T47D (cell line): ENCODE data around the gene EGFL8.

ENCODE experiments used
- DNase-seq, 2 experiments: peaks; one replicate each; pipeline versions ENCODE4 v3.0.0 to v3.0.0-alpha.2; 2011 to 2012; ENCODE audit warnings: low read depth in 1 of 2, low spot score in 1 of 2
- JUND ChIP-seq: IDR thresholded peaks from 2 replicates; pipeline ENCODE4 v1.6.1; 2012; ENCODE audit warnings: low read depth
- in situ Hi-C: cut with HindIII; loops from 2 replicates; pipeline ENCODE4 v1.10.0; 2016; ENCODE audit warnings: low sequenced_read_pairs, low pct_unique_long_range_greater_than_20kb

Gene EGFL8

DNA sequence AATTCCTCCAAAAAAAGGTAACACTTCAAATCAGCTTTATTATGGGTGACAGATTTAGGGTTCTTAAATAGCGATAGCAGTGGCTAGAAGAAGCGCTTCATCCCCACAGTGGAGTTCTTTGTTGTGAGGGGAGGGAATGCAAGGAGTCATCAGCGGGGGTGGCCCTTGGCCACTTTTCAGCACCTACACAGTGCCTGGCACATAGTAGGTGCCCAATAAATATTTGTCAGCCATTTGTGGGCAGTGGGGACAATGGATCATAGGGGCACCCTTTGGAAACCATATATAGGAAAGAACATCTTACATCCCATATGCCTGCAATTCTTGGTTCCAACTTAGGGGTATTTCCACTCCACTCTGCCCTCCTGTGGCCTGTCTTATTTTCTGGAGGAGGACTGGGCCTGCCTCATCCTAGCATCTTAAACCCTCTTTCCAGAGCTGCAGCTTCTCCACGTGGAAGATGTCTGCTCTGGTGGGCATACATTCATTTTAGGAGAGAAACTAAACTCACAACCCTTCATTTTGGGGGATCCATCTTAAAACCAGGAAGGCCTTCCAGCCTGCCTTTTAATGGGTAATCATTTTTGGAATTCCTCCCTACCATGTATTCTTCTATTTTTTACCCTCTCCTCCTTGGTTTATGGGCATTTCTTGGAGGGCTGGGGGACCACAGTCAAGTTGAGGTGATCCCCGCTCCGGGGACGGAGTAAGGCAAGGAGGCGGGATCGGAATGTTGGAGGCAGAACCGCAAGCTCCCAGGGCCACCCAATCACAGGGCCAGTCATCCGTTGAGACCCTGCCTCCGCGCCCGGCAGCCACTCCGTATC lies 30.6 kb downstream of the EGFL8 start:
- peak in 1 of 2 experiments; percentile 80 for DNase-seq
- in situ Hi-C loops, result no loop called here
- no peak for TF ChIP-seq JUND

DNA sequence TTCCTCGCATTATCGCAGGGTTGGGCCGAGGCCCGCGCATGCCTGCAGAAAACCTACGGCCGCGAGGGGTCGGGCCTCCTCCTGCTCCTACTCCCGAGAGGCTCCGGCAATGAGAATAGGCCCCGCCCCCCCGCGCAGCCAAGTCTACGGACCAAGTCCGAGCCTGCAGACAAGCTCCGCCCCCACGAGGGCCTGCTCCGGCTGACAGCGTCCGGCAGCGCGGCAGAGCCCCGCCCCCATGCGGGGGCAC lies 31.2 kb downstream of the EGFL8 start:
- DNase-seq, result peak; percentile 88 to 100
- in situ Hi-C loops, result no loop called here
- no peak for TF ChIP-seq JUND

DNA sequence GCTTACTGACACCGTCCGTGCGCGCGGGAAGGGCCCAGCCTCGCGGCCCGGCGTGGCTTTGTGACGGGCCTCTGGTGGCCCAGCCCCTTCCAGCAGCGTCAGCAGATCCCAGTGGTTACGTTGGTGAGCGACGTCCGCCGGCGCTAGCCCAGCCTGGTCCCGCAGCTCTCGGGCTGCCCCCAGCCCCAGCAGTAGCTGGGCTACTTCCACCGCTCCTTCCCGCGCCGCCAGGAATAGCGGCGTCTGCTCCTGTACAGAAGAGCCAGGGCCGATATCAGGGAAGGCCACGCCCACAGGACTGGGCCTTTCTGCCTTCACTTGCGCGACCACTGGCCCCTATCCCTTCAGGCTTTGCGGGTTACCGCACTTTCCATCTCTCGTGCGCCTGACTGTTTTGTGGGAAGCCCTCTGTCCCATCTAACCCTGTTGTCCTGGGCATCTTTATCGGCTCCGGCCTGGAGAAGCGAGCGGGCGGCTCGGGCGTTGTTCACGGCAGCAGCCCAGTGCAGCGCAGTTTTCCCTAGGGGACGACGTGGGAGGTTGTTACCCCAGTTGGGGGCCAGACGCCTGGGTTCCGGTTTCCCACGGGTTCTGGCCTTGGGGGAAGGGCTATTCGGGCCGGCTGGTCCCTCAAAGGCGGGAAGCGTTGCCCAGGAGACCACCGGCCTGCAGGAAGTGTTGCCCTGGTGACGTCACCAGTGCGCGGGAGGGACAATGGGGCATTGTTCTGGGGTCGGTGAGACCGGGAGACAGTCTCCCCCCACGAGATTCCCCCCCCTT lies 31.7 kb downstream of the EGFL8 start:
- in situ Hi-C loops, result no loop called here
- TF ChIP-seq JUND, result no peak
- DNase-seq, result peak; percentile 39 to 62

DNA sequence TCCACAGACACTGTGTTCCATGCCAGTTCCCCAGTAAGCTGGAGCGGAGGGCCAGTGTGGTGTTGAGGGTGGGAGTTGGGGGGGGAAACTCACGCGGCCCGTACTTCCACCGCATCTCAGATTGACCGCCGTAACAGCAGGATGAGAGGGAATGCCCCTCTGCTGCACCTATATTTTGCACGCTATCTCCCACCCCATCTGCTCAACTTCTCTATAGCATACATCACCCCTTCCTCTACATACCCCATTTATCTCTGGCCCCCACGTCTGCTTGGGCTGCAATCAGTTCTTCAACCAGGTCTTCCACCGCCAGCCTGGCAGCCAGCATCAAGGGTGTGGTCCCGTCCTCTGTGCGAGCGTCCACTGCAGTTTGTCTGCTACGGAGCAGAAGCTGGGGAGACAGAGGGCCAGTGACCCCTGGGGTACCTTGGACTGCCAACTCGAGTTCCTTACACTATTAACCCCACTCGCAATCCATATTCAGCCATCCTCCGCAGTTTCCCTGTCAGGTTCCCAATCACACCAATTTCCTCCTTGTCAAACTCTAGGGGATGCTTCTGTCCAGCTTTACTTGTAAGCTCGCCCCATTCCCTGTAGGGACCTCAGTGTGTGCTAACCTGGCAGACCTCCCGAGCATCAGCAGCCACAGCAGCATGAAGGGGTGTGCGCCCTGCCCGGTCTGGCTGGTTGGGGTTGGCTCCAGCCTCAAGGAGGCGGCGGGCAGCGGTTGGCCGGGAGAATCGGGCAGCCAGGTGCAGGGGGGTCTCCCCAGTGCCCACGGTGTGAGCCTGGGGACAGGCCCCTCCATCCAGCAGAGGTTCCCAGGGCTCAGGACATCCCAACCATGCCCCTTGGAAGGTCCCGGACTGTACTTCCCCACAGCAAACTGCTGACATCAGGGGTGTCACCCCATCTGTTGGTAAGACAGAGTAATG lies 32.6 kb downstream of the EGFL8 start:
- no peak for DNase-seq

DNA sequence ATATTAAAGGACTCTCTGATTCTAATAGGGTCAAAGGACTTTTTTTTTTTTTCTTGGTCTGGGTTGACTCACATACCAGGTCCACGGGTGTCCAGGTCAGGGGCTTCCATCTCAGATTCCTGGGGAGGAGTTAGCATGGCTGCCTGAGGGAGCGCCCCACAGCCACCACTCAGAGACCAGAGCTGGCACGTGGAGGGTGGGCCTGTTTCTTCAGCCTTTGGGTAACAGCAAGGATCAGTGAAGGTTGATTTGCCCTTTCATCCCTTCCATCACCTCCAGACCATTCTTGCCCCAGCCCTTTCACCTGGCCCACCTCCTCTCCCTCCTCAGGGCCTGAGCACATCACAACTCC lies 33.9 kb downstream of the EGFL8 start:
- in situ Hi-C loops, result no loop called here
- DNase-seq, result no peak
- TF ChIP-seq JUND, result no peak

More for the DNA sequence above, 32.6 kb downstream of the EGFL8 start:
- in situ Hi-C loops, result no loop called here
- no peak for TF ChIP-seq JUND

DNA sequence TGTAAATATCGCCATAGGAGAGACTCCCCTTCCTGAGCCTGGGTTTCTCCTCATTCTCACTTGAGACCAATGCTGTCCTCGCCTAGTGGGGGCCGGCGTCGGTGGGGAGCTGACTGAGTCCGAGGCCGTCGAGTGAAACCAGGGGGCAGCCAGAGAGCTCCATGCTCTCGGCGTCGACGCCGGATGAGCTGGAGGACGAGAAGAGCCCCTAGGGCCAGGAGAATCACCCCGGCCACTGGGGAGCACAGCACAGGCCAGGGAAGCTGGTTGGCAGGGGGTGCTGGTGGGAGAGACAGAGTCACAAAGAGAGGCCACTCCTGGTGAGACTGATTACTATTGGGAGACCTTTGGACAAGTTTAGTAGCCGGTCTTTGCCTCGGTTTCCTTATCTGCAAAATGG lies 34.5 kb downstream of the EGFL8 start:
- no peak for DNase-seq
- in situ Hi-C loops, result no loop called here
- TF ChIP-seq JUND, result no peak

DNA sequence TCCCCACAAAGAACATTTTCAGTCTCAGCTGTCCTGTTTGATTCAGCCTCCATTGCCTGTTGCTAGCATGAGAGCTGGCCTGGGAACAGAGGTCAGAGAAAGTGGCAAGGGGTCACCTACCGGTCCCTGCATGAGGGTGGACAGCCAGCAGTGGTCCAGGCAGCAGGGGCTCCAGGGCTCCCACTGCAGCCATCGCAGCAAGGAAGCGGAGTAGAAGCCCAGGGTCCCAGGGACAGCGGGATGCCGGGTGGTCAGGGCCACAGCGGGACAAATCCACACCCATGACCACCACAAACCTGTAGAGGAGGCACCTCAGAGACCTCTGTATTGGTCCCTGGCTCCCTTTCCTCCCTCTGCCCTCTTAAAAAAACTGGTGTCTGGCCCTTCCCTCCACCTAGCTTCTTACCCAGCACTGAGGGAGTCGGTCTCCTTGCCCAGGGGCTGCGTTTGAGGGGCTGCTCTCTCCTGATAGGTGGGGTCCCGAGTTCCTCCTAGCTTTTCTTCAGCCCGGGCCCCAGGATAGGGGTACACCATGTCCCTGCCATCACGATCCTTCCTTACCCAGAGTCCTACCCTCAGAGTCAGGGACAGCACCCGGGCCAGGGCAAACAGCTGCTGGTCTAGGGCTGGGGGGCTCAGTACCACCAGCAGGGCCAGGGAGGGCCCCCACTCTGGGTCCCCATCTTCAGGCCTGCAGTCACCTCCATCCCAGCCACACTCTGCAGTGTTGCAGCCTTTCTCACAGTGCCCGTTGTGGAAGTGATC lies 36.5 kb downstream of the EGFL8 start:
- DNase-seq, result no peak
- in situ Hi-C loops, result no loop called here
- no peak for TF ChIP-seq JUND

GRCh38 chr6:32202186-32202585 lies 37.8 kb downstream of the EGFL8 start:
- in situ Hi-C loops, result no loop called here
- no peak for TF ChIP-seq JUND
- DNase-seq, result no peak

DNA sequence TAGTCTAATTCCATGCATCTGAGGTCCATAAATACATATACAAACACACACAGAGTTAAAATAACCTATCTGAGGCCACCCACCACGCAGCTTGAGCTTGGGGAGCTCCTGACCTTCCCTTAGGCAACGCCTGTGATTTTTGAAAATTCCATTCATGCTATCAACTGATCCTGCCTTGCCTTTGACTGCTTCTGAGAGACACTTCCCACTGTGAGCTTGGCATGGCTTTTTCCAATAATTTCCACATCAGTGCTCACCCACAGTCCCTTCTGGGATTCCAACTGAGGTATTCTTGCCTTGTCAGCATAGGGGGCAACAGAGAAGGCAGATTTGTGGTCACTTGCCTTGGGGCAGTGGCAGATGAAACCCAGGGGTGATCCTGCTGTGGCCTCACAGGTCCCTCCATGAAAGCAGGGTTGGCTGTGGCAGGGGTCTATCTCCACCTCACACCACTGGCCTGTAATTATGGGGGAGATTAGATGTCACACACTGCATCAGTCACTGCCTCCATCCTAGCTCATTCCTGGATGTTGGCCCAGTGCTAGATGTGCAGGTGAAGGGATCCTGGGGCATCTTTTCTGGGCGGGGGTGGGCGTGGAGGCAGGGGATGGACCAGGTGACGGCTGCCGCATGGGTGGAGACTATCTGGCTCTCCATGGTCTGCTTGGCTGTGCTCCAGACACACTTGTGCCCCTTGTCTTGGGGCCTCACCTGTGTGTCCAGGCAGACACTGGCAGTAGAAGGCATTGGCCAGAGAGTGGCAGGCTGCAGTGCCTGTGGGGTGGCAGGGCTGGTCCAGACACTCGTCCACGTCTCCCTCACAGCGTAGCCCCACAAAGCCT lies 39.3 kb downstream of the EGFL8 start:
- TF ChIP-seq JUND, result no peak
- in situ Hi-C loops, result no loop called here
- no peak for DNase-seq

DNA sequence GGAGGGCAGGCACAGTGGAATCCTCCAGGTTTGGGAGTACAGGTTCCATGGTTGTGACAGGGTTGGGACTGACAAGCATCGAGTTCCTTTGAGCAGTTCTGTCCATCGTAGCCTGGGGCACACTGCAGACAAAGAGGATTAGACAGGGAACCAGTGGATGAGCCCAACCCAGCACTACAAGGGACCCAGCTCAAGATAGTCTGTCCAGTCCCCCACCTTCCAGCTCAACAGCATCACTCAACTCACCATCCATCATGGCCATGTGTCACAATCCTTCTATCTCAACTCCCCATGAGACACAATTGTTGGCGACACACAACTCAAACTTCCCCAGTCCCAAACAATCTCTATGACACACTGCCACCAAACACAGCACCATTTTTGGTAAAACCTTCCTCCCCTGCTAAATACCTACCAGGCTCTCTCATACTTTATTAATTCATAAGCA lies 39.9 kb downstream of the EGFL8 start:
- no peak for TF ChIP-seq JUND
- in situ Hi-C loops, result no loop called here
- no peak for DNase-seq

DNA sequence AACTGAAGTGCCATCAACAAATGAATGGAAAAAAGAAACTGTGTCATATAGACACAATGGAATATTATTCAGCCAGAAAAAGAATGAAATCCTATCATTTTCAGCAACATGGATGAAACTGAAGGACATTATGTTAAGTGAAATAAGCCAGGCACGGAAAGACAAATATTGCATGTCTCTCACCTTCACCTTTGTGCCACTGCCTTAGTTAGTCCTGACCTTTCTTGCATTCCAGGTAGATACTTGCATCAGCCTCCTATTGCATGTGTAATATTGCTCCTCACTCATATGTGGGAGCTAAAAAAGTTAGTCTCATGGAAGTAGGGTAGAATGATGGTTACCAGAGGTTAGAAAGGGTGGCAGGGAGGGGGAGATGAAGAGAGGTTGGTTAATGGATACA lies 44.6 kb downstream of the EGFL8 start:
- DNase-seq, result no peak
- TF ChIP-seq JUND, result no peak
- in situ Hi-C loops, result no loop called here
